K562 (cell line): Measurements from ENCODE around the gene PXN. TPM values are rescaled to one million over a fixed set of nuclear protein-coding genes. Genes with fewer than 3 reads are reported as not detected.

Experiments used
- BMI1 ChIP-seq: fragments of 150-350 bp; IDR thresholded peaks from 2 replicates; pipeline ENCODE4 v1.6.1; 2014; ENCODE audit warnings: low read length
- BRD4 ChIP-seq: fragments of 200-600 bp; sonication (generic); IDR thresholded peaks from 2 replicates; pipeline ENCODE4 v1.6.1; 2017; ENCODE audit warnings: inconsistent platforms
- CAMTA2 ChIP-seq: fragments of 250-450 bp; sonication (Bioruptor Pico); conservative IDR thresholded peaks from 2 replicates; pipeline ENCODE4 v1.5.1; 2022
- CREB1 ChIP-seq, 2 experiments: sonication (generic) in 1 of 2; formaldehyde crosslinking in 1 of 2; IDR thresholded peaks; 2 replicates each; pipeline versions ENCODE4 v1.6.1 to v1.8.0; 2012 to 2022; ENCODE audit warnings: inconsistent platforms in 1 of 2, mild to moderate bottlenecking in 1 of 2, missing genetic modification reagents in 1 of 2, moderate library complexity in 1 of 2
- CREBBP ChIP-seq: IDR thresholded peaks from one replicate; pipeline ENCODE4 v1.6.1; 2012; ENCODE audit warnings: low read depth, mild to moderate bottlenecking, control low read depth, inconsistent platforms, low read length
- ETS2 ChIP-seq: IDR thresholded peaks from 2 replicates; pipeline ENCODE4 v1.6.1; 2016; ENCODE audit warnings: borderline replicate concordance, missing genetic modification characterization, mild to moderate bottlenecking, moderate library complexity, missing compliant biosample characterization; ENCODE audit not compliant: poor library complexity, severe bottlenecking
- FOXA1 ChIP-seq: fragments of 450-650 bp; IDR thresholded peaks from 2 replicates; pipeline ENCODE4 v1.6.1; 2016; ENCODE audit warnings: mild to moderate bottlenecking, borderline replicate concordance
- ILK ChIP-seq: fragments of 450-650 bp; IDR thresholded peaks from 2 replicates; pipeline ENCODE4 v1.6.1; 2016; ENCODE audit warnings: missing genetic modification characterization, low read depth, mild to moderate bottlenecking, missing compliant biosample characterization, moderate library complexity, borderline replicate concordance
- KDM2B ChIP-seq: fragments of 250-450 bp; sonication (Bioruptor Pico); IDR thresholded peaks from 2 replicates; pipeline ENCODE4 v1.8.0; 2021; ENCODE audit warnings: mild to moderate bottlenecking, moderate library complexity
- MED1 ChIP-seq: sonication (generic); formaldehyde crosslinking; IDR thresholded peaks from 2 replicates; pipeline ENCODE4 v1.8.1; 2023; ENCODE audit warnings: missing genetic modification reagents, borderline replicate concordance
- MXI1 ChIP-seq: IDR thresholded peaks from 2 replicates; pipeline ENCODE4 v1.6.1; 2011; ENCODE audit warnings: low read depth, mild to moderate bottlenecking, improper control_type of control experiment, low read length
- NFE2 ChIP-seq: IDR thresholded peaks from 2 replicates; pipeline ENCODE4 v1.6.1; 2014; ENCODE audit warnings: antibody characterized with exemption, low read depth
- NR3C1 ChIP-seq: sonication (generic); formaldehyde crosslinking; IDR thresholded peaks from 2 replicates; pipeline ENCODE4 v1.8.1; 2022; ENCODE audit warnings: missing genetic modification reagents
- RBM17 ChIP-seq: fragments of 200-400 bp; formaldehyde crosslinking; IDR thresholded peaks from 2 replicates; pipeline ENCODE4 v1.6.1; 2017; ENCODE audit warnings: low read depth, mild to moderate bottlenecking, low read length, borderline replicate concordance
- SP1 ChIP-seq: sonication (generic); formaldehyde crosslinking; IDR thresholded peaks from 2 replicates; pipeline ENCODE4 v1.8.1; 2022; ENCODE audit warnings: mild to moderate bottlenecking, missing genetic modification reagents
- ZBTB40 ChIP-seq, 2 experiments: fragments of 450-650 bp in 1 of 2; sonication (generic) in 1 of 2; formaldehyde crosslinking in 1 of 2; IDR thresholded peaks; 2 replicates each; pipeline versions ENCODE4 v1.7.1 to v1.9.0; 2016 to 2022; ENCODE audit warnings: inconsistent platforms in 1 of 2, mild to moderate bottlenecking in 1 of 2, missing genetic modification reagents in 1 of 2
- ZNF24 ChIP-seq: fragments of 450-650 bp; IDR thresholded peaks from 2 replicates; pipeline ENCODE4 v1.6.1; 2016
- ZNF41 ChIP-seq: fragments of 250-450 bp; sonication (Bioruptor Pico); conservative IDR thresholded peaks from 2 replicates; pipeline ENCODE4 v1.4.0; 2020; ENCODE audit warnings: mild to moderate bottlenecking
- ZNF507 ChIP-seq: conservative IDR thresholded peaks from 2 replicates; pipeline ENCODE4 v1.6.1; 2017; ENCODE audit warnings: missing genetic modification characterization, missing compliant biosample characterization
- ZNF561 ChIP-seq: fragments of 450-650 bp; formaldehyde crosslinking; conservative IDR thresholded peaks from 2 replicates; pipeline ENCODE4 v1.4.0; 2020; ENCODE audit warnings: mild to moderate bottlenecking, moderate library complexity
- ZNF717 ChIP-seq: fragments of 250-450 bp; sonication (Bioruptor Pico); IDR thresholded peaks from 2 replicates; pipeline ENCODE4 v1.5.0; 2021
- polyA plus RNA-seq, 8 experiments: library from polyadenylated mRNA; depleted of rRNA in 4 of 8; stranded (reverse) in 5 of 8; unstranded in 3 of 8; fragments of >200 nt; fragmentation: Nextera tagmentation in 2 of 8; fragmentation: Illumina TruSeq in 1 of 8; extraction: Ambion mirVana in 2 of 8; extraction: Trizol in 1 of 8; gene quantifications; 2 replicates each; pipeline versions ENCODE4 v1.2.1 to v1.2.3, GENCODE V29; 2011 to 2014; ENCODE audit warnings: inconsistent platforms in 1 of 8, missing spikeins in 1 of 8
- total RNA-seq, 7 experiments: library from RNA; depleted of rRNA in 6 of 7; stranded (reverse); fragments of >200 nt in 6 of 7; fragmentation: Illumina TruSeq in 2 of 7; extraction: Trizol in 2 of 7; gene quantifications; 2 replicates each; pipeline versions ENCODE4 v1.2.1 to v1.2.3, GENCODE V29; 2011 to 2021; ENCODE audit warnings: low replicate concordance in 1 of 7
- TF ChIP-seq, protein P1 (sequence below): fragments of 450-650 bp; IDR thresholded peaks from 2 replicates; pipeline ENCODE4 v1.6.1; 2016; ENCODE audit warnings: low read depth, mild to moderate bottlenecking, moderate library complexity

PXN gene
- total and polyA plus RNA-seq, 9 of the 15 experiments (the other 6 are each of a cell fraction or from before 2014, with no cell fraction given): 4.0 to 74.1 (median 18.6) TPM

GRCh38 chr12:120229071-120229486, 36.5 kb downstream of the PXN start (continued):
- TF ChIP-seq ILK (tag): no peak
- no peak for TF ChIP-seq CREBBP
- TF ChIP-seq ZNF24: no peak
- TF ChIP-seq, protein P1, sequence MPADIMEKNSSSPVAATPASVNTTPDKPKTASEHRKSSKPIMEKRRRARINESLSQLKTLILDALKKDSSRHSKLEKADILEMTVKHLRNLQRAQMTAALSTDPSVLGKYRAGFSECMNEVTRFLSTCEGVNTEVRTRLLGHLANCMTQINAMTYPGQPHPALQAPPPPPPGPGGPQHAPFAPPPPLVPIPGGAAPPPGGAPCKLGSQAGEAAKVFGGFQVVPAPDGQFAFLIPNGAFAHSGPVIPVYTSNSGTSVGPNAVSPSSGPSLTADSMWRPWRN: no peak
- TF ChIP-seq MXI1: no peak
- TF ChIP-seq BRD4: no peak
- no peak for TF ChIP-seq CREB1 (IDR thresholded peaks at IDR 0.05)
- no peak for TF ChIP-seq CREB1 (CRISPR knock-in tag; IDR thresholded peaks at IDR 0.05)
- TF ChIP-seq ZNF561 (CRISPR knock-in tag): no peak
- TF ChIP-seq BMI1: no peak
- no peak for TF ChIP-seq MED1 (CRISPR knock-in tag)
- TF ChIP-seq ETS2: no peak
- no peak for TF ChIP-seq RBM17
- TF ChIP-seq KDM2B (CRISPR knock-in tag): no peak
- TF ChIP-seq NR3C1 (CRISPR knock-in tag): no peak
- TF ChIP-seq ZNF507 (tag): no peak
- TF ChIP-seq ZNF41 (CRISPR knock-in tag): no peak
- TF ChIP-seq NFE2: no peak
- TF ChIP-seq SP1 (CRISPR knock-in tag): no peak
- TF ChIP-seq FOXA1: no peak
- TF ChIP-seq ZBTB40 (IDR thresholded peaks at IDR 0.05): no peak
- TF ChIP-seq ZBTB40 (CRISPR knock-in tag; IDR thresholded peaks at IDR 0.05): no peak
- TF ChIP-seq CAMTA2 (CRISPR knock-in tag): no peak
- no peak for TF ChIP-seq ZNF717 (CRISPR knock-in tag)
